Spinal cord (tissue), 10 donors: ENCODE data around the gene ROBO2. TPM values are rescaled to one million over a fixed set of nuclear protein-coding genes. Genes with fewer than 3 reads are reported as not detected.

Source experiments
- DNase-seq, 6 donors: peaks; one replicate each; pipeline versions ENCODE4 v3.0.0 to v3.0.0-alpha.2; 2013 to 2015; ENCODE audit warnings: low spot score in 6 of 6, low read depth in 4 of 6
- H3K27ac ChIP-seq: one replicate; pipeline ENCODE4 v1.5.1; 2013; ENCODE audit warnings: low read depth, low read length, control low read depth
- H3K27me3 ChIP-seq: one replicate; pipeline ENCODE4 v1.6.1; 2013; ENCODE audit warnings: low read length; ENCODE audit not compliant: control insufficient read depth, insufficient read depth
- H3K36me3 ChIP-seq: one replicate; pipeline ENCODE4 v1.6.1; 2013; ENCODE audit warnings: low read length; ENCODE audit not compliant: control insufficient read depth, insufficient read depth
- H3K4me1 ChIP-seq: one replicate; pipeline ENCODE4 v1.6.1; 2013; ENCODE audit warnings: low read length; ENCODE audit not compliant: control insufficient read depth, insufficient read depth
- H3K4me3 ChIP-seq: one replicate; pipeline ENCODE4 v1.5.1; 2013; ENCODE audit warnings: low read depth, low read length, control low read depth
- H3K9me3 ChIP-seq: one replicate; pipeline ENCODE4 v1.6.1; 2013; ENCODE audit warnings: low read length; ENCODE audit not compliant: control insufficient read depth, insufficient read depth
- WGBS: methylation state at CpG from one replicate; pipeline ENCODE4 v1.1.5; 2013; ENCODE audit warnings: missing lambda C conversion rate; ENCODE audit not compliant: insufficient coverage; 5-methylcytosine and 5-hydroxymethylcytosine counted together
- polyA plus RNA-seq, 2 donors: library from polyadenylated mRNA; unstranded; fragments of 120-200 nt; gene quantifications; one replicate each; pipeline ENCODE4 v1.2.1, GENCODE V29; 2013; ENCODE audit not compliant: insufficient read length in 2 of 2
- total RNA-seq, 2 donors: library from RNA; depleted of rRNA in 1 of 2; stranded (reverse); fragments of 120-200 nt in 1 of 2; fragments of >200 nt in 1 of 2; gene quantifications; one replicate each; pipeline versions ENCODE4 v1.2.3 to v1.2.4, GENCODE V29; 2013 to 2014
- donor health status: healthy.

ROBO2 gene
- total and polyA plus RNA-seq, 4 donors: 75.0 to 196 (median 114) TPM

- Histone ChIP-seq H3K36me3 (no peaks in the 10 kb centered on the region), H3K9me3 (no peaks in the 10 kb centered on the region), H3K4me1 (no peaks in the 10 kb centered on the region), H3K27ac (no peak overlapping the region), H3K27me3 (no peaks in the 10 kb centered on the region), H3K4me3 (no peak overlapping the region)
- DNase-seq: peak in 1 of 6 donors; percentile 41
- 100% methylated on average over 1 of the region's 4 CpGs for WGBS
Observed at GRCh38 chr3:77412021-77412438, 372.1 kb downstream of the ROBO2 start.

- H3K27ac ChIP-seq: no peak overlapping the region
- no peak for DNase-seq
- H3K27me3 ChIP-seq: no peaks in the 10 kb centered on the region
- H3K4me3 ChIP-seq: no peak overlapping the region
- H3K4me1 ChIP-seq: no peaks in the 10 kb centered on the region
- no peaks in the 10 kb centered on the region for H3K9me3 ChIP-seq
- no peaks in the 10 kb centered on the region for H3K36me3 ChIP-seq
- no CpG with 5 or more reads among the region's 2 CpGs for WGBS
Observed at GRCh38 chr3:77412584-77412983, 372.7 kb downstream of the ROBO2 start.

GRCh38 chr3:77414881-77415280 is 375.0 kb downstream of the ROBO2 start:
- H3K27me3 ChIP-seq: no peaks in the 10 kb centered on the region
- no peaks in the 10 kb centered on the region for H3K4me1 ChIP-seq
- H3K4me3 ChIP-seq: no peak overlapping the region
- no peaks in the 10 kb centered on the region for H3K9me3 ChIP-seq
- DNase-seq: no peak
- no peak overlapping the region for H3K27ac ChIP-seq
- H3K36me3 ChIP-seq: no peaks in the 10 kb centered on the region

GRCh38 chr3:77420336-77420735 is 380.4 kb downstream of the ROBO2 start:
- Histone ChIP-seq H3K27ac (no peak overlapping the region), H3K9me3 (no peaks in the 10 kb centered on the region), H3K27me3 (no peaks in the 10 kb centered on the region), H3K4me3 (no peak overlapping the region), H3K4me1 (no peaks in the 10 kb centered on the region), H3K36me3 (no peaks in the 10 kb centered on the region)
- peak in 2 of 6 donors; percentile 61 to 73 for DNase-seq
- no CpG with 5 or more reads among the region's 1 CpG for WGBS

GRCh38 chr3:77421916-77422315 is 382.0 kb downstream of the ROBO2 start:
- Histone ChIP-seq H3K9me3 (no peaks in the 10 kb centered on the region), H3K27ac (no peak overlapping the region), H3K36me3 (no peaks in the 10 kb centered on the region), H3K27me3 (no peaks in the 10 kb centered on the region), H3K4me1 (no peaks in the 10 kb centered on the region), H3K4me3 (no peak overlapping the region)
- peak in 1 of 6 donors; percentile 26 for DNase-seq
- WGBS: 73% methylated on average over 2 of the region's 5 CpGs

- Histone ChIP-seq H3K4me1 (no peaks in the 10 kb centered on the region), H3K36me3 (no peaks in the 10 kb centered on the region), H3K9me3 (no peaks in the 10 kb centered on the region), H3K27ac (no peak overlapping the region), H3K4me3 (no peak overlapping the region), H3K27me3 (no peaks in the 10 kb centered on the region)
- DNase-seq: no peak
Observed at GRCh38 chr3:77426531-77426930, 386.6 kb downstream of the ROBO2 start.

GRCh38 chr3:77427528-77427927 is 387.6 kb downstream of the ROBO2 start:
- Histone ChIP-seq H3K9me3 (no peaks in the 10 kb centered on the region), H3K27ac (no peak overlapping the region), H3K27me3 (no peaks in the 10 kb centered on the region), H3K36me3 (no peaks in the 10 kb centered on the region), H3K4me1 (no peaks in the 10 kb centered on the region), H3K4me3 (no peak overlapping the region)
- peak in 1 of 6 donors; percentile 59 for DNase-seq
- no CpG with 5 or more reads among the region's 3 CpGs for WGBS

- Histone ChIP-seq H3K27me3 (no peaks in the 10 kb centered on the region), H3K27ac (no peak overlapping the region), H3K9me3 (no peaks in the 10 kb centered on the region), H3K4me3 (no peak overlapping the region), H3K4me1 (no peaks in the 10 kb centered on the region), H3K36me3 (no peaks in the 10 kb centered on the region)
- DNase-seq: no peak
Observed at GRCh38 chr3:77436908-77437307, 397.0 kb downstream of the ROBO2 start.

GRCh38 chr3:77446084-77446483 is 406.2 kb downstream of the ROBO2 start:
- no peaks in the 10 kb centered on the region for H3K36me3 ChIP-seq
- no peaks in the 10 kb centered on the region for H3K9me3 ChIP-seq
- H3K4me1 ChIP-seq: no peaks in the 10 kb centered on the region
- no CpG with 5 or more reads among the region's 1 CpG for WGBS
- no peak overlapping the region for H3K27ac ChIP-seq
- no peak overlapping the region for H3K4me3 ChIP-seq
- H3K27me3 ChIP-seq: no peaks in the 10 kb centered on the region
- DNase-seq: peak in 1 of 6 donors; percentile 28

- H3K27me3 ChIP-seq: no peaks in the 10 kb centered on the region
- H3K4me3 ChIP-seq: no peak overlapping the region
- H3K27ac ChIP-seq: no peak overlapping the region
- no peaks in the 10 kb centered on the region for H3K4me1 ChIP-seq
- no peaks in the 10 kb centered on the region for H3K36me3 ChIP-seq
- peak in 1 of 6 donors; percentile 79 for DNase-seq
- H3K9me3 ChIP-seq: no peaks in the 10 kb centered on the region
Observed at GRCh38 chr3:77446761-77447160, 406.9 kb downstream of the ROBO2 start.
